ENCODE measurements around the gene CREBZF.
"Not testable (repeated sequence)": the region's sequence is repeated elsewhere in the genome, so short reads cannot be mapped to it uniquely, and the experiment has no call there.

The CREBZF gene

DNA sequence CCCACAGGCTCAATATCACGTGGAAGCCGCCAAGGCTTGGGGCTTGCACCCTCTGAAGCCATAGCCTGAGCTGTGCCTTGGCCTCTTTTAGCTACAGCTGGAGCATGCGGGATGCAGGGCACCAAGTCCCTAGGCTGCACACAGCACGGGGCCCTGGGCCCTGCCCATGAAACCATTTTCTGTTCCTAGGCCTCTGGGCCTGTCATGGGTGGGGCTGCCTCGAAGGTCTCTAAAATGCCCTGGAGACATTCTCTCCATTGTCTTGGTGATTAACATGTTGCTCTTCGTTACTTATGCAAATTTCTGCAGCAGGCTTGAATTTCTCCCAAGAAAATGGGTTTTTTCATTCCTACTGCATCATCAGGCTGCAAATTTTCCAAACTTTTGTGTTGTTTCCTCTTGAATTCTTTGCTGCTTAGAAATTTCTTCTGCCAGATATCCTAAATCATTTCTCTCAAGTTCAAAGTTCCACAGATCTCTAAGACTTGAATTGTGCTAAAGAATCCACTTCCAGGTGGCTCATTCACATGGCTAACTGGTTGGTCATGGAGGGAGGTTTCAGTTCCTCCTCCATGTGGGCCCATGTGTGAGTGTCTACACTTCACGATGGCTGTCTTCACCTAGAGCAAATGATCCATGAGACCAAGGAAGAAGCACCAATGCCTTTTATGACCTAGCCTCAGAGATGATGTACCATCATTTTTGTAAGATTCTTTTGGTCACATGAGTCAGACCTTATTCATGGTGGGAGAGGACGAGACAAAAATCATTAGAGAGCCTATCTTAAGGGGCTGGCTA is 7.4 kb upstream of the CREBZF start:
- no peak for DNase-seq

GRCh38 chr11:85670949-85671663 is 6.2 kb upstream of the CREBZF start:
- DNase-seq, result not testable (repeated sequence)

DNA sequence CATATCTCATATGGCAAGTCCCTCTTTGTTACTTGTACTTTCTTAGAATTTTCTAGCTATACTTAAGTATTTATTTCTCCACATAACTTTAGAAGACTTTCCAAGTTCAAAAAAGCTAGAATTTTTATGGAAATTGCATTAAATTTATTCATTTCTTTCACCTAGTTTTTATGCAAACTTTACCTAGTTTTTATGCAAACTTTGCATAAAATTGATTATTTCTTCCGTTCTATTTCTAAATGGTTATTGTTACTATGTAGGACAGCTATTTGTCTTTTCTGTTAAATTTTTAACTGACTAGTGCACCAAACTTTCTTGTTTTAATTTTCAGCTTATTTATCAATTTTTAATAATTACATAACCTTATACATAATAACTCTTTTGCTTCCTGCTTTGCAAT is 3.2 kb upstream of the CREBZF start:
- DNase-seq, result no peak

- DNase-seq, result no peak
These were observed 1.8 kb upstream of the CREBZF start for GRCh38 chr11:85666687-85667086.

DNA sequence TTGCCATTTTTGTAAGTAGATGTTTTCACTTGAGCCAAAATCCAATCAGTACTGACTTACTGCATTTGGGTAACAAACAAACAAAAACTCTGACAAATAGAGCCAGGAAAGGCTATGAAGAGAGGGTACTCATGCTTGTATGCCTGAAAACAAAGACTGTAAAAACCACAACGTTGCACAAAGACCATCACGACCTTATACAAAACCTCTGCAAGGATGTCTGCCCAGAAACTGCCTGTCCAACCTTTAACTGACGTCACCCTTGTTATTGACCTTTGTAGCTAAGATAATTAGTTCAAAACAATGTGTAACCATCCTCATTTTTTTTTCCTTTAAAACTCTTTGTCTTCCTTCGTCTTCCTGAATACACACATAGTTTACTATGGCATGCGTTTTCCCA is 804 bp upstream of the CREBZF start:
- peak in 1 of 51 donors; percentile 24 for DNase-seq

- peak in 49 of 51 donors; percentile 17 to 83 (median 64) for DNase-seq
These were observed 945 bp downstream of the CREBZF start for GRCh38 chr11:85663753-85664614.

- DNase-seq, result no peak
These were observed 1.7 kb downstream of the CREBZF start for GRCh38 chr11:85663080-85663752.

- DNase-seq, result no peak
These were observed 2.8 kb downstream of the CREBZF start for GRCh38 chr11:85661972-85662664.

DNA sequence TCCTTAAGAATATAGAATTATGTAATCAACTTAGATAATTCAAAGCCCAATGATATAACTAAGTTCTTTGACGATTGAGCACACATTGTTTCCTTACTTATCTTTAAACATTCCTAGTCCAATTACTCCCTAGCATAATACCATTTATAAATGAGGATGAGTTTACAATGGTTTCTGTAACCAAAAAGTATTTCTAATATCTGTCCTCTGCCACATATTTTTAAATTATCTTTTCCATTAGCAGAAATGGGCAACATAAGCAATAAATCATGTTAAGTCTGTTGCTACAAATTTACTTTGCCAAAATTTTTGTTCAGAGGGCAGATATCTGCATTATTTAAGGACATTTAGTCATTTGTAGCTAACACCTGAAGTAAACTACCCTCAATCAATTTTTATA is 6.7 kb downstream of the CREBZF start:
- no peak for DNase-seq

- no peak for DNase-seq
These were observed 8.2 kb downstream of the CREBZF start for GRCh38 chr11:85656777-85657176.

- not testable (repeated sequence) for DNase-seq
These were observed 10.6 kb downstream of the CREBZF start for GRCh38 chr11:85654343-85654742.

GRCh38 chr11:85652786-85653447 is 12.0 kb downstream of the CREBZF start:
- no peak for DNase-seq

GRCh38 chr11:85651118-85651517 is 13.8 kb downstream of the CREBZF start:
- no peak for DNase-seq

DNA sequence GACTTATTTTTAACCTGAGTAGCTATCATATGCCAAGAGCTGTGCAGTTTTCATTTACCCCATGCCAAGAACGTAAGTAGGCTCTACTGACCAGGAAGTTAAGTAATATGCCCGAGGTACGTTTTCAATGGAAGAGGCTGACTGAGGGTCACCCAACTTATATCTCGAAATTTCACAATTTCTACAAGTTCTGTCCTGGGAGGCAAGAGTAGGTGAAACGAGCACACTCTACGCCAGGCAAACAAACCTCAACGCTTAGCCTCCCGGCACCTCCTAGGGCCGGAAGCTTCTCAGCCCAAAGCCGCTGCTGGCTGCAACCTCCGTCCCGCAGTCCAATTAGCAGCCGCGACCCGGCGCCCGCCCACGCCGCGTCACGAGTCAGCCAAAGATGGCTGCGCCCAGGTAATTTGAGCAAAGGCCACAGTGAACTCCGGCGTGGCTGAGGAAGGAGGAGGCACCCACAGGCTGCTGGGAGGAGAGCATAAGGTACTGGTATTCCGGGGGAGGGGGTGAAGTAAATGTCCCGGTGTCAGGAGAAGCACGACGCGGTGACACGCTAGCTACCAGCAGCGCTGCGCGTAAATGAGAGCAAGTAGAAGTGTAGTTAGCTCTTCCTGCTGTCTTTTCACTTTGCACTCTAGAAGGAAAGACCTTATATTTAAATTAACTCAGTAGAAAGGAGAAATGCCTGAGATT is 17.2 kb downstream of the CREBZF start, which contains the start of gene TMEM126A:
Gene TMEM126A (plus strand): TSS at position 364 of the 696 bp plus-strand sequence. CDS start 2,289 bp downstream, outside the sequence.
- peak; percentile 22 to 92 (median 78) for DNase-seq

DNA sequence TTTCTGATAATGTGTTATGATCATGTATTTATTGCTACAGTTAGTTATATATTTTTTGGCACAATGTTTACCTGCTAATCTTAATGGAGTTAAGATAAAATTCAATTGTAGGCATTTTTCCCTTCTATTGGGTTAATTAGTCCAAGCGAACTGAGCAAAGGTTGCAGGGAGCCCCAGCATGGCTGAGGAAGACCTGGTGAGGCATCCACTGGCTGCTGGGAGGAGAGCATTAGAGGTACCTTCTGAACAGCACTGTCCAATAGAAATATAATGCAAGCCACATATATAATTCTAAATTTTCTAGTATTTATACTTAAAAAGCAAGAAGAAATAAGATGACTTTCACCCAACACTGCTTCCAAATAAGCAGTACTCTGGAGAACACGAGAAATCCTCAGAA is 17.9 kb downstream of the CREBZF start:
- no peak for DNase-seq

GRCh38 chr11:85643191-85643614 is 21.7 kb downstream of the CREBZF start:
- no peak for DNase-seq

DNA sequence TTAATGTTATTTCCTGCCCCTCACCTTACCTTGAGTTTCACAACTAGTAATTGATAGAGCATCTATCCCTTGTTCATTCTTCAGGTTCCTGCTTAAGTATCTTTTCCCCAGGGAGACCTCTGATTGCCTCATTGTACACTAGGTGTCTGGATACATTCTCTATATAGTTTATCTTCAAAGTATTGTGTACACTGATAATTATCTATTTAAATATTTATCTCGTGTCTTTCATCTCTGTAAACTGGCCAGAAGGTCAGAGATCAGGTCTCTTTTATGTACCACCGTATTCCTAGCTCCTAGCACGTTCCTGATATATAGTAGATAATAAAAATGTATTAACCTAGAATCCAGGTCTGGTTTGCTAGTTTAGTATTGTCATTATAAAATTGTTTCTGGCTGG is 30.2 kb downstream of the CREBZF start:
- DNase-seq, result no peak

GRCh38 chr11:85628771-85629341 is 36.1 kb downstream of the CREBZF start:
- DNase-seq, result peak in 1 of 51 donors; percentile 36
